ENCODE data around the gene CRACR2A. TPM values are rescaled to one million over a fixed set of nuclear protein-coding genes. Genes with fewer than 3 reads are reported as not detected.

Gene CRACR2A
- total RNA-seq, 1 experiment from 2014 or later = not detected

DNA sequence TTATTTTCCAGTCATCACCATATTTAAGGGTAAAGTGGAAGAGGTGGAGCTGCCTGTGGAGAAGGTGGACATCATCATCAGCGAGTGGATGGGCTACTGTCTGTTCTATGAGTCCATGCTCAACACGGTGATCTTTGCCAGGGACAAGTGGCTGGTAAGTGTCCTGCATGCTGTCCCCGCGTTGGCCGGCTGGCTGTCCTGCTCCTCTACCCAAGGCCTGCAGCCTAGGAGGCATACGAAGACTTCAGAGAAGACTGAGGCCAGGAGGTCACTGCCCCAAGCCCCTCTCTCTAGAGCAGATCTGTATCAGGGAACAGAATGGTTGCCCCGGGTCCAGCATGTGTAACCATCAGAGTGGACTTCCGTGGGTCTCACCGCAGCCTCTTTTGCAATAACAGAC is 184.2 kb downstream of the CRACR2A start:
- no peak overlapping the region for H3K9ac ChIP-seq (ENCODE audit: low read length)
- no peak overlapping the region for H2AFZ ChIP-seq (ENCODE audit: low read length)
- no peak overlapping the region for H3K4me2 ChIP-seq (ENCODE audit: low read length)
- DNase-seq (no peak), ATAC-seq (no peak)
- ChIA-PET CTCF (no interaction called here), POLR2A (ENCODE audit: unreplicated experiment) (no interaction called here)
- H4K20me1 ChIP-seq (ENCODE audit: low read length) = no peaks in the 10 kb centered on the region
- H3K27ac ChIP-seq (ENCODE audit: low read length) = no peak overlapping the region
- intact Hi-C loops (cut with micrococcal nuclease) = no loop called here
- no peak overlapping the region for H3K4me3 ChIP-seq (ENCODE audit: low read length)
- BruUV-seq (replicated peaks) = no TSS peak
- H3K9me3 ChIP-seq (ENCODE audit: low read length) = no peaks in the 10 kb centered on the region
- no peaks in the 10 kb centered on the region for H3F3A ChIP-seq (ENCODE audit: low read length, unreplicated experiment)
- no peaks in the 10 kb centered on the region for H3K4me1 ChIP-seq (ENCODE audit: insufficient read depth, low read length)
- peaks cover 29% of the 10 kb centered on the region for H3K27me3 ChIP-seq (ENCODE audit: low read length)
- TF ChIP-seq CTCF (conservative IDR thresholded peaks at IDR 0.05; ENCODE audit: low read depth, low read length) = no peak
- TF ChIP-seq EZH2 (IDR thresholded peaks at IDR 0.05; ENCODE audit: low read length, unreplicated experiment) = no peak
- TF ChIP-seq EZH2phosphoT487 (IDR thresholded peaks at IDR 0.05; ENCODE audit: borderline replicate concordance, low read length) = no peak
- H3K36me3 ChIP-seq (ENCODE audit: low read depth, low read length) = no peaks in the 10 kb centered on the region
- no peaks in the 10 kb centered on the region for H3K79me2 ChIP-seq (ENCODE audit: low read length)
- no peaks in the 10 kb centered on the region for H3K9me2 ChIP-seq (replicated peaks; ENCODE audit: low read length)

DNA sequence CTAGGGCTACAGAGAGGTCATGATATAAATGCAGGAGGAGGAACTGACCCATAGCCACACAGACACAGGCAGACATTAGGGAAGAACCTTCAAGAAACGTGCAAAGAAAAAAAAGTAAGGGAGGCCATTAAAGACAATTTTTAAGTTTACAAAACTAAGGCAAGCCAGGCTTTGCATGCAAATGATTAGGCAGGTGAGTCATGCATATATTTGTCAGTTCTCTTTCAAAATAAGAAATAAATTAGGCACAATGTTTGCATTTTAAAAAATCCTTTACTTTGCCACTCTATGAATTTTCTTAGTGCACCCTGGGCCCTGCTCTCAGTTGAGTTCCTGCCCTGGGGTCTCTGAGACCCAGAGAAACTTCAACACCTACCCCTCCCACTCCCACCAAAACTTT is 186.9 kb downstream of the CRACR2A start:
- Histone ChIP-seq H2AFZ (ENCODE audit: low read length) (no peak overlapping the region), H3K9ac (ENCODE audit: low read length) (no peak overlapping the region), H3K4me3 (ENCODE audit: low read length) (no peak overlapping the region), H3K27me3 (ENCODE audit: low read length) (peaks cover 44% of the 10 kb centered on the region), H3K4me1 (ENCODE audit: insufficient read depth, low read length) (no peaks in the 10 kb centered on the region), H3F3A (ENCODE audit: low read length, unreplicated experiment) (no peaks in the 10 kb centered on the region), H4K20me1 (ENCODE audit: low read length) (no peaks in the 10 kb centered on the region), H3K27ac (ENCODE audit: low read length) (no peak overlapping the region), H3K4me2 (ENCODE audit: low read length) (no peak overlapping the region), H3K79me2 (ENCODE audit: low read length) (no peaks in the 10 kb centered on the region), H3K9me2 (replicated peaks; ENCODE audit: low read length) (no peaks in the 10 kb centered on the region), H3K9me3 (ENCODE audit: low read length) (no peaks in the 10 kb centered on the region), H3K36me3 (ENCODE audit: low read depth, low read length) (no peaks in the 10 kb centered on the region)
- intact Hi-C loops (cut with micrococcal nuclease) = no loop called here
- no TSS peak for BruUV-seq (replicated peaks)
- ChIA-PET POLR2A (ENCODE audit: unreplicated experiment) (no interaction called here), CTCF (no interaction called here)
- ATAC-seq = no peak
- DNase-seq = no peak
- TF ChIP-seq EZH2phosphoT487 (IDR thresholded peaks at IDR 0.05; ENCODE audit: borderline replicate concordance, low read length) (no peak), EZH2 (IDR thresholded peaks at IDR 0.05; ENCODE audit: low read length, unreplicated experiment) (no peak), CTCF (conservative IDR thresholded peaks at IDR 0.05; ENCODE audit: low read depth, low read length) (no peak)

Other genes with a start within 250 kb of the CRACR2A start
- gene PARP11, start 120.3 kb upstream of the CRACR2A start, total RNA-seq (2014; rRNA removed) = 0.98 and 2.2 TPM in 2 replicates